Measurements from ENCODE around the gene TMSB4X.

GRCh38 chrX:12954981-12955380 lies 19.9 kb upstream of the TMSB4X start:
- no peak for TF ChIP-seq CTCF (conservative IDR thresholded peaks at IDR 0.05; ENCODE audit: low read depth, low read length)
- TF ChIP-seq SMC3 (IDR thresholded peaks at IDR 0.05; ENCODE audit: low read depth, low read length) = no peak
- TF ChIP-seq POLR2A (IDR thresholded peaks at IDR 0.05; ENCODE audit: low read depth, low read length) = no peak
- TF ChIP-seq MAFK (IDR thresholded peaks at IDR 0.05; ENCODE audit: low read depth, low read length) = no peak
- TF ChIP-seq USF2 (IDR thresholded peaks at IDR 0.05; ENCODE audit: low read depth, low read length) = no peak
- no peak for TF ChIP-seq CEBPB (IDR thresholded peaks at IDR 0.05; ENCODE audit: low read depth, low read length)
- no peak for TF ChIP-seq FOS (IDR thresholded peaks at IDR 0.05; ENCODE audit: low read depth, low read length)
- no peak for TF ChIP-seq MXI1 (IDR thresholded peaks at IDR 0.05; ENCODE audit: borderline replicate concordance, low read depth, low read length)
- TF ChIP-seq RFX5 (IDR thresholded peaks at IDR 0.05; ENCODE audit: low read depth, low read length) = no peak
- no peak for TF ChIP-seq RAD21 (IDR thresholded peaks at IDR 0.05; ENCODE audit: low read length)
- no peak for TF ChIP-seq RCOR1 (IDR thresholded peaks at IDR 0.05; ENCODE audit: insufficient replicate concordance, low read length)
- no peak for TF ChIP-seq CHD1 (IDR thresholded peaks at IDR 0.05; ENCODE audit: low read depth, low read length)
- no peak for TF ChIP-seq BHLHE40 (IDR thresholded peaks at IDR 0.05; ENCODE audit: low read depth, low read length)
- no peak for TF ChIP-seq ELK1 (IDR thresholded peaks at IDR 0.05; ENCODE audit: borderline replicate concordance, low read depth, low read length)
